B cell (primary cell): ENCODE measurements around the gene ACAT1. TPM values are rescaled to one million over a fixed set of nuclear protein-coding genes. Genes with fewer than 3 reads are reported as not detected.

Experiments
- ATAC-seq: fragments of 200-7000 bp; cut with Tn5 transposase; one replicate; pipeline ENCODE4 v1.10.0; 2021; ENCODE audit warnings: low read depth, mild to moderate bottlenecking, moderate number of reproducible peaks, moderate library complexity
- CTCF ChIA-PET: fragments of 350-600 bp; sonication (Branson Sonifier 250); formaldehyde crosslinking; loops from one replicate; lab custom pipeline; 2021; ENCODE audit warnings: antibody characterized with exemption, inconsistent platforms; lab: Charles Lee
- POLR2A ChIA-PET: fragments of 350-600 bp; sonication (Branson Sonifier 250); formaldehyde crosslinking; loops from one replicate; lab custom pipeline; 2021; ENCODE audit warnings: antibody characterized with exemption; lab: Charles Lee
- DNase-seq: peaks from one replicate; pipeline ENCODE4 v3.0.0; 2013
- H2AFZ ChIP-seq: 2 replicates; pipeline ENCODE4 v1.6.1; 2012; ENCODE audit warnings: mild to moderate bottlenecking, low read depth, low read length; ENCODE audit not compliant: insufficient read depth, poor library complexity, severe bottlenecking
- H3K27ac ChIP-seq, 2 donors: 1 replicate in 1 of 2; 2 replicates in 1 of 2; pipeline ENCODE4 v1.5.1; 2012 to 2013; ENCODE audit warnings: low read length in 2 of 2, mild to moderate bottlenecking in 2 of 2, moderate library complexity in 1 of 2
- H3K27me3 ChIP-seq, 4 experiments: fragments of 200-600 bp in 1 of 4; sonication (generic) in 1 of 4; replicated peaks in 1 of 4; 1 replicate in 2 of 4; 2 replicates in 2 of 4; pipeline versions ENCODE4 v1.6.1 to v1.7.0; 2013 to 2016; ENCODE audit warnings: low read length in 3 of 4, mild to moderate bottlenecking in 2 of 4, mixed read lengths in 1 of 4, moderate library complexity in 1 of 4; ENCODE audit not compliant: insufficient read depth in 4 of 4, control insufficient read depth in 3 of 4; ENCODE audit errors: control extremely low read depth in 1 of 4
- H3K36me3 ChIP-seq, 2 experiments: replicated peaks in 1 of 2; 1 replicate in 1 of 2; 2 replicates in 1 of 2; pipeline versions ENCODE4 v1.6.1 to v1.7.1; 2013; ENCODE audit warnings: low read length in 1 of 2; ENCODE audit not compliant: insufficient read depth in 2 of 2, control insufficient read depth in 1 of 2; ENCODE audit errors: control extremely low read depth in 1 of 2, extremely low read depth in 1 of 2
- H3K4me1 ChIP-seq, 2 donors: fragments of 200-600 bp in 1 of 2; sonication (generic) in 1 of 2; 1 replicate in 1 of 2; 2 replicates in 1 of 2; pipeline versions ENCODE4 v1.5.1 to v1.6.1; 2013 to 2017; ENCODE audit warnings: low read length in 2 of 2; ENCODE audit not compliant: control insufficient read depth in 2 of 2, insufficient read depth in 2 of 2
- H3K4me2 ChIP-seq: replicated peaks from 2 replicates; pipeline ENCODE3; 2012; ENCODE audit warnings: mild to moderate bottlenecking, low read depth, low read length; ENCODE audit not compliant: poor library complexity, severe bottlenecking
- H3K4me3 ChIP-seq, 5 experiments: fragments of 200-600 bp in 1 of 5; sonication (generic) in 1 of 5; 1 replicate in 3 of 5; 2 replicates in 2 of 5; pipeline versions ENCODE4 v1.5.1 to v1.7.0; 2011 to 2016; ENCODE audit warnings: low read length in 4 of 5, mild to moderate bottlenecking in 4 of 5, low read depth in 2 of 5, control low read depth in 1 of 5, moderate library complexity in 1 of 5; ENCODE audit not compliant: insufficient read depth in 1 of 5; ENCODE audit errors: control extremely low read depth in 1 of 5, extremely low read depth in 1 of 5
- H3K79me2 ChIP-seq: fragments of 200-600 bp; sonication (generic); one replicate; pipeline ENCODE4 v1.6.0; 2016; ENCODE audit warnings: low read length; ENCODE audit not compliant: control insufficient read depth, insufficient read depth
- H3K9ac ChIP-seq: fragments of 200-600 bp; sonication (generic); 2 replicates; pipeline ENCODE4 v1.6.1; 2017; ENCODE audit warnings: mild to moderate bottlenecking, low read length, moderate library complexity
- H3K9me3 ChIP-seq, 3 donors: one replicate each; pipeline versions ENCODE4 v1.6.1 to v1.7.1; 2013; ENCODE audit warnings: low read length in 2 of 3; ENCODE audit not compliant: control insufficient read depth in 2 of 3, insufficient read depth in 1 of 3; ENCODE audit errors: control extremely low read depth in 1 of 3
- H4K20me1 ChIP-seq: 2 replicates; pipeline ENCODE4 v1.6.0; 2012; ENCODE audit warnings: mild to moderate bottlenecking, low read length; ENCODE audit not compliant: insufficient read depth, control insufficient read depth, poor library complexity, severe bottlenecking
- H3K27ac Mint-ChIP-seq: one replicate; pipeline ENCODE4 v1.8.0; 2021; ENCODE audit warnings: mixed read lengths
- H3K27me3 Mint-ChIP-seq: one replicate; pipeline ENCODE4 v1.8.0; 2021; ENCODE audit warnings: mixed read lengths
- H3K4me1 Mint-ChIP-seq: one replicate; pipeline ENCODE4 v1.8.0; 2021; ENCODE audit warnings: mixed read lengths
- H3K4me3 Mint-ChIP-seq: one replicate; pipeline ENCODE4 v1.8.0; 2021; ENCODE audit warnings: mixed read lengths
- H3K9me3 Mint-ChIP-seq: one replicate; pipeline ENCODE4 v1.8.0; 2022; ENCODE audit warnings: mixed read lengths; ENCODE audit not compliant: insufficient read depth
- CTCF ChIP-seq: fragments of 200-600 bp; IDR thresholded peaks from one replicate; pipeline ENCODE4 v1.8.0; 2022; ENCODE audit warnings: antibody characterized with exemption, mild to moderate bottlenecking
- EZH2 ChIP-seq: IDR thresholded peaks from 2 replicates; pipeline ENCODE4 v1.6.1; 2012; ENCODE audit warnings: borderline replicate concordance, low read depth, mild to moderate bottlenecking, moderate library complexity, low read length; ENCODE audit not compliant: insufficient read depth, poor library complexity, severe bottlenecking
- WGBS: methylation state at CpG from one replicate; pipeline ENCODE4 v1.1.5; 2013; ENCODE audit warnings: missing lambda C conversion rate; ENCODE audit not compliant: insufficient coverage; 5-methylcytosine and 5-hydroxymethylcytosine counted together
- intact Hi-C: fragments of 100-400 bp; cut with micrococcal nuclease; formaldehyde crosslinking; loops from one replicate; pipeline ENCODE4 v1.10.0; 2022
- polyA minus RNA-seq: library from RNA; depleted of rRNA, polyadenylated mRNA; stranded (reverse); fragments of >200 nt; gene quantifications from 2 replicates; pipeline ENCODE4 v1.2.3, GENCODE V29; 2012
- polyA plus RNA-seq: library from polyadenylated mRNA; depleted of rRNA; stranded (reverse); fragments of >200 nt; gene quantifications from 2 replicates; pipeline ENCODE4 v1.2.3, GENCODE V29; 2012
- total RNA-seq, 2 donors: library from RNA; stranded (reverse); fragments of 120-200 nt in 1 of 2; gene quantifications; 1 replicate in 1 of 2; 2 replicates in 1 of 2; pipeline versions ENCODE4 v1.2.3 to v1.2.4, GENCODE V29; 2013 to 2022

Gene ACAT1
- total RNA-seq: 31.1 and 32.9 TPM in 2 replicates
- 25.6 TPM for total RNA-seq (2013)
- polyA plus RNA-seq: 7.5 and 10.4 TPM in 2 replicates
- polyA minus RNA-seq: 8.4 and 9.8 TPM in 2 replicates

- peaks cover 52% of the 10 kb centered on the region for H3K79me2 ChIP-seq
Observed at GRCh38 chr11:108121274-108122155, at the start of gene ACAT1. ACAT1 (plus strand) TSS chr11:108121567; CDS start chr11:108121607, 40 bp downstream.

More at GRCh38 chr11:108121274-108122155, at the start of gene ACAT1:
- TF ChIP-seq CTCF: peak; percentile 36
- no peak for TF ChIP-seq EZH2
- intact Hi-C loops: loop anchor here (1.0 to 10.0 kb wide), 9 partner anchors 41 to 664 kb away; partner anchors contain the start of genes C11orf65, CUL5, CWF19L2 and NPAT
- Histone ChIP-seq H3K27ac (peak within 1 kb of the TSS; percentile 46 to 53), H3K4me1 (peaks cover 17 to 26% of the 10 kb centered on the region in 2 donors), H3K4me3 (peak within 1 kb of the TSS; percentile 60 to 93 (median 86)), H3K36me3 (no peaks in the 10 kb centered on the region), H3K4me2 (peak within 1 kb of the TSS; percentile 78), H2AFZ (peak within 1 kb of the TSS; percentile 97), H4K20me1 (no peaks in the 10 kb centered on the region), H3K9me3 (no peaks in the 10 kb centered on the region), H3K27me3 (no peaks in the 10 kb centered on the region), H3K9ac (peak within 1 kb of the TSS; percentile 82)
- Mint-ChIP-seq H3K9me3 (no peaks in the 10 kb centered on the region), H3K4me3 (peak within 1 kb of the TSS; percentile 92), H3K27me3 (no peaks in the 10 kb centered on the region), H3K27ac (peak within 1 kb of the TSS; percentile 78), H3K4me1 (peaks cover 34% of the 10 kb centered on the region)
- ATAC-seq: peak; percentile 100
- under 1% methylated on average over 66 of the region's 73 CpGs for WGBS
- DNase-seq: peak; percentile 92
- ChIA-PET CTCF (interaction anchor here (0.7 to 1.1 kb wide), 2 partner anchors 102 to 112 kb away, joined by 3 read pairs; partner anchors contain the start of genes ATM, CUL5 and NPAT), POLR2A (interaction anchor here (0.6 to 0.7 kb wide), 2 partner anchors 22 to 91 kb away, joined by 7 to 10 read pairs; no protein-coding TSS in a partner anchor)
